Testis (tissue), 2 donors: Measurements from ENCODE around the gene ISG20.

Experiments used
- CTCF ChIP-seq, 3 experiments: fragments of 450-650 bp in 2 of 3; fragments of 200-600 bp in 1 of 3; sonication (generic) in 1 of 3; IDR thresholded peaks; one replicate each; pipeline ENCODE4 v1.5.1; 2016 to 2019; ENCODE audit warnings: antibody characterized with exemption in 3 of 3, mild to moderate bottlenecking in 2 of 3, moderate library complexity in 1 of 3
- POLR2A ChIP-seq: fragments of 450-650 bp; IDR thresholded peaks from one replicate; pipeline ENCODE4 v1.6.1; 2017; ENCODE audit warnings: antibody characterized with exemption, mild to moderate bottlenecking, moderate library complexity

- no peak for TF ChIP-seq CTCF (IDR thresholded peaks at IDR 0.05)
- TF ChIP-seq POLR2A: no peak
Measured at GRCh38 chr15:88641959-88642452, 3.2 kb downstream of the ISG20 start.
